HG02678 (cell line): ENCODE measurements around the gene SCFD2.

Experiments used
- ATAC-seq: cut with Tn5 transposase; IDR thresholded peaks from one replicate; pipeline ENCODE4 v1.9.1; 2021; ENCODE audit warnings: mild to moderate bottlenecking, moderate library complexity; ENCODE audit not compliant: unreplicated experiment

Gene SCFD2

GRCh38 chr4:52894443-52894842 is 471.4 kb downstream of the SCFD2 start:
- no peak for ATAC-seq

GRCh38 chr4:52892880-52893279 is 473.0 kb downstream of the SCFD2 start:
- no peak for ATAC-seq

- ATAC-seq = no peak
Observed at GRCh38 chr4:52891743-52892142, 474.1 kb downstream of the SCFD2 start.

GRCh38 chr4:52890521-52890791 is 475.4 kb downstream of the SCFD2 start:
- ATAC-seq = no peak

- no peak for ATAC-seq
Observed at GRCh38 chr4:52889778-52890520, 475.9 kb downstream of the SCFD2 start.

GRCh38 chr4:52889354-52889753 is 476.5 kb downstream of the SCFD2 start:
- no peak for ATAC-seq

GRCh38 chr4:52884994-52885393 is 480.9 kb downstream of the SCFD2 start:
- ATAC-seq = no peak

- no peak for ATAC-seq
Observed at GRCh38 chr4:52883707-52884669, 481.9 kb downstream of the SCFD2 start.

GRCh38 chr4:52883183-52883621 is 482.7 kb downstream of the SCFD2 start:
- no peak for ATAC-seq

- ATAC-seq = no peak
Observed at GRCh38 chr4:52880994-52881393, 484.9 kb downstream of the SCFD2 start.

GRCh38 chr4:52879471-52879870 is 486.4 kb downstream of the SCFD2 start:
- ATAC-seq = no peak

GRCh38 chr4:52877694-52878093 is 488.2 kb downstream of the SCFD2 start:
- ATAC-seq = no peak

- no peak for ATAC-seq
Observed at GRCh38 chr4:52877036-52877435, 488.8 kb downstream of the SCFD2 start.

GRCh38 chr4:52876069-52876468 is 489.8 kb downstream of the SCFD2 start:
- no peak for ATAC-seq

GRCh38 chr4:52874948-52875347 is 490.9 kb downstream of the SCFD2 start:
- ATAC-seq = no peak

- ATAC-seq = no peak
Observed at GRCh38 chr4:52873861-52874343, 492.0 kb downstream of the SCFD2 start.

GRCh38 chr4:52873191-52873590 is 492.7 kb downstream of the SCFD2 start:
- ATAC-seq = no peak

- ATAC-seq = no peak
Observed at GRCh38 chr4:52870225-52870624, 495.6 kb downstream of the SCFD2 start.

GRCh38 chr4:52869656-52870055 is 496.2 kb downstream of the SCFD2 start:
- no peak for ATAC-seq

GRCh38 chr4:52869196-52869595 is 496.7 kb downstream of the SCFD2 start:
- ATAC-seq = no peak

GRCh38 chr4:52868133-52868532 is 497.7 kb downstream of the SCFD2 start:
- no peak for ATAC-seq

- ATAC-seq = no peak
Observed at GRCh38 chr4:52867163-52867562, 498.7 kb downstream of the SCFD2 start.
